ENCODE results near the gene BARHL1.

DNA sequence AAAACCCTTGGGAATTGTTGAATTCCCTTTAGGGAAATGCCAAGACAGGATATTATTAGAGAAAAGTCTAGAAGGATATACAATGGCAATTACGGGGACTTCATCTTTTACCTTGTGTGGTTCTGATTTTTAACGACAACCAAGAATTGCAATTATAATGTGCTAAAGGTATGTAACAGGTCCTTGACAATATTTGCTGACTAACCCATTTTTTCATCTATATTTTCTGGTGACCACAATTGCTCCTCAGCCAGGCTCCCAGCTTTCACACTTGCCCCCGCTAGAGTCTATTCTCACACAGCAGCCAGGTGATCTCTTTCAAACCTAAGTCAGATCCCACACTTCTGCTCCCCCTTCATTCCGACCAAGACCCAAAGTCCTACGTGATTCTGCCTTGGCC lies 34.3 kb downstream of the BARHL1 start:
- no peak for TF ChIP-seq NFE2L2 (IDR thresholded peaks at IDR 0.05; ENCODE audit: low read depth, low read length)
- TF ChIP-seq MXI1 (IDR thresholded peaks at IDR 0.05; ENCODE audit: borderline replicate concordance, low read depth, low read length) = no peak
- TF ChIP-seq USF2 (IDR thresholded peaks at IDR 0.05; ENCODE audit: low read depth, low read length) = no peak
- TF ChIP-seq POLR2A (IDR thresholded peaks at IDR 0.05; ENCODE audit: low read depth, low read length) = no peak
- TF ChIP-seq, protein P1, sequence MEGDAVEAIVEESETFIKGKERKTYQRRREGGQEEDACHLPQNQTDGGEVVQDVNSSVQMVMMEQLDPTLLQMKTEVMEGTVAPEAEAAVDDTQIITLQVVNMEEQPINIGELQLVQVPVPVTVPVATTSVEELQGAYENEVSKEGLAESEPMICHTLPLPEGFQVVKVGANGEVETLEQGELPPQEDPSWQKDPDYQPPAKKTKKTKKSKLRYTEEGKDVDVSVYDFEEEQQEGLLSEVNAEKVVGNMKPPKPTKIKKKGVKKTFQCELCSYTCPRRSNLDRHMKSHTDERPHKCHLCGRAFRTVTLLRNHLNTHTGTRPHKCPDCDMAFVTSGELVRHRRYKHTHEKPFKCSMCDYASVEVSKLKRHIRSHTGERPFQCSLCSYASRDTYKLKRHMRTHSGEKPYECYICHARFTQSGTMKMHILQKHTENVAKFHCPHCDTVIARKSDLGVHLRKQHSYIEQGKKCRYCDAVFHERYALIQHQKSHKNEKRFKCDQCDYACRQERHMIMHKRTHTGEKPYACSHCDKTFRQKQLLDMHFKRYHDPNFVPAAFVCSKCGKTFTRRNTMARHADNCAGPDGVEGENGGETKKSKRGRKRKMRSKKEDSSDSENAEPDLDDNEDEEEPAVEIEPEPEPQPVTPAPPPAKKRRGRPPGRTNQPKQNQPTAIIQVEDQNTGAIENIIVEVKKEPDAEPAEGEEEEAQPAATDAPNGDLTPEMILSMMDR (conservative IDR thresholded peaks at IDR 0.05; ENCODE audit: low read depth, low read length) = no peak
- TF ChIP-seq CEBPB (IDR thresholded peaks at IDR 0.05; ENCODE audit: low read depth, low read length) = no peak
- no peak for TF ChIP-seq MAZ (IDR thresholded peaks at IDR 0.05; ENCODE audit: borderline replicate concordance, low read depth, low read length)
- no peak for TF ChIP-seq RFX5 (IDR thresholded peaks at IDR 0.05; ENCODE audit: low read depth, low read length)
- no peak for TF ChIP-seq FOS (IDR thresholded peaks at IDR 0.05; ENCODE audit: low read depth, low read length)
- TF ChIP-seq SMC3 (IDR thresholded peaks at IDR 0.05; ENCODE audit: low read depth, low read length) = no peak

Data from IMR-90 (cell line).